ENCODE results near the gene FGF12.
"Not testable (repeated sequence)": the region's sequence is repeated elsewhere in the genome, so short reads cannot be mapped to it uniquely, and the experiment has no call there.

Gene FGF12

DNA sequence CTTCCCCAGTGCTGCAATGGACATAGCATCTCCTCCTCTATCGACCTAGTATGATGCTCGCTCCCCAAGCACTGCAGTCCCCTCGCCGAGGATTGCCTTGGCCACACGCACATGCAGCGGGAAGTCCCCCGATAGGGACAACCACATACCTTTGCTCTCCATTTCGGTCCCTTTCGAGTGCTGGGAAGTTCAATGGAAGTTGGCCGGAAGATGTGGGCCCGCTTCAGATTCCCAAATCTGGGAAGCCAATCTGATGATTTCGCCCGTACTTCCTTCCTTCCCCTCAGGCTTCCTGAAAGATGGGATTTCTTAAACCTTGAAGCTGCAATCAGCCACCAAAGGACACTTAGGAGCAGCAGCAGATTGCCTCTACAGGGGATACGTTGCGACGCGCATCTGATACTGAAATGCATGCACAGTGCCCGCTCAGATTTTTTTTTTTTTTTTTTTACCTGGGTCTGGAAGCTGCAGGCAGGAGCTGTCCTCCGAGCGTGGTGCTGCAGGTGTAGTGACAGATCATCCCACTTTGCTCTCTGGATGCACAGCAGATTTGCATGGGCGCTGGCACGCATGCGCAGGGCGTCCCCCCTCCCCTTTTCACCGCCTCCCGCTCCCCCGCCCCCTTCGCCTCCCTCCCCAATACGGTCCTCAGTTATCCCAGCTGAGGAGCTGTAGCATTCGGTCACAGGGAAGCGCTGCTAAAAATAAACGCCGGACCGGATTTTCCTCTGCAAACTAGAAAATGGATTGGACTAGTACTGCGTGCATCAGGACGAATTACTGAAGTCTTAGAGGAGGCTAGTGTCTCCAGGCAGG lies at the start of gene FGF12:
FGF12 (minus strand) TSS at position 510 of the 816 bp plus-strand sequence.
- DNase-seq (ENCODE audit: low spot score) = peak; percentile 22
- TF ChIP-seq, protein P1, sequence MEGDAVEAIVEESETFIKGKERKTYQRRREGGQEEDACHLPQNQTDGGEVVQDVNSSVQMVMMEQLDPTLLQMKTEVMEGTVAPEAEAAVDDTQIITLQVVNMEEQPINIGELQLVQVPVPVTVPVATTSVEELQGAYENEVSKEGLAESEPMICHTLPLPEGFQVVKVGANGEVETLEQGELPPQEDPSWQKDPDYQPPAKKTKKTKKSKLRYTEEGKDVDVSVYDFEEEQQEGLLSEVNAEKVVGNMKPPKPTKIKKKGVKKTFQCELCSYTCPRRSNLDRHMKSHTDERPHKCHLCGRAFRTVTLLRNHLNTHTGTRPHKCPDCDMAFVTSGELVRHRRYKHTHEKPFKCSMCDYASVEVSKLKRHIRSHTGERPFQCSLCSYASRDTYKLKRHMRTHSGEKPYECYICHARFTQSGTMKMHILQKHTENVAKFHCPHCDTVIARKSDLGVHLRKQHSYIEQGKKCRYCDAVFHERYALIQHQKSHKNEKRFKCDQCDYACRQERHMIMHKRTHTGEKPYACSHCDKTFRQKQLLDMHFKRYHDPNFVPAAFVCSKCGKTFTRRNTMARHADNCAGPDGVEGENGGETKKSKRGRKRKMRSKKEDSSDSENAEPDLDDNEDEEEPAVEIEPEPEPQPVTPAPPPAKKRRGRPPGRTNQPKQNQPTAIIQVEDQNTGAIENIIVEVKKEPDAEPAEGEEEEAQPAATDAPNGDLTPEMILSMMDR (IDR thresholded peaks at IDR 0.05; ENCODE audit: borderline replicate concordance, control extremely low read depth, extremely low read depth, insufficient read depth, missing control alignments) = no peak
- in situ Hi-C loops (cut with MboI; ENCODE audit: low sequenced_read_pairs, unreplicated experiment) = no loop called here

DNA sequence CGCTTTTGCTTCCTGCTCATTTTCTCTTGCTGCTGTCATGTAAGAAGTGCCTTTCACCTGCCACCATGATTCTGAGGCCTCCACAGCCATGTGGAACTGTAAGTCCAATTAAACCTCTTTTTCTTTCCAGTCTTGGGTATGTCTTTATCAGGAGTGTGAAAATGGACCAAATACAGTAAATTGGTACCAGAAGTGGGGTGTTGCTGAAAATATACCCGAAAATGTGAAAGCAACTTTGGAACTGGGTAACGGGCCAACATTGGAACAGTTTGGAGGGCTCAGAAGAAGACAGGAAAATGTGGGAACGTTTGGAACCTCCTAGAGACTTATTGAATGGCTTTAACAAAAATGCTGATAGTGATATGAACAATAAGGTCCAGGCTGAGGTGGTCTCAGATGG lies 47.0 kb upstream of the FGF12 start:
- DNase-seq (ENCODE audit: low spot score); in situ Hi-C loops (cut with MboI; ENCODE audit: low sequenced_read_pairs, unreplicated experiment): not testable (repeated sequence)

DNA sequence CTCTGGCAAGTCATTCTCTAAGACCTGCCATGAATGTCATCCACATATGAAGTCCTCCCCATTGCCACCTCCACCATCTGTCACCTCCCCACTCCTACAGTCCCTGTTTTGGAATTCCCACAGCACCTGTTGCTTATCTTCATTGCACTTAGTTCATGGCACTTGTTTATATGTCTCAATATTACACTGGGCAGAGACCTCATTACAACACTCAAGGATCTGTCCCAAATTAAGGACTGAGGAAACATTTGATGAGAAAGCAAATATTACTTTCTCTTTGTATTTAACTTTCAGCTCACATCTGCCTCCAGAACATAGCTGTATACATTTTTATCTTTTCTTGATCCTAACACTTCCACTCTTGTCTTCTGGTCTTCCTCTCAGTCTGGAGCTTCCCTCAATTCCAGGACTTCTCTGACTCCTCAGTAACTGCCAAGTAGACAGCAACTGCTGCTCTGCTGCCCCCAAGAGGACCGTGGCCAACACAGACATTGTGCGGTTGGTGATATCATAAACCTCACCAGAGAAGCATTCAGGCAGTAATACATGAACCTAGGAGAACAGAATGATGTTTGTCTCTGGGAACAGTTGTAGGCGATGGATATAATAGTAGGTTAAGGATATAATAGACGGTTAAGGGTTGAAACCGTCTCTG lies 45.0 kb upstream of the FGF12 start:
- TF ChIP-seq, protein P1 (IDR thresholded peaks at IDR 0.05; ENCODE audit: borderline replicate concordance, control extremely low read depth, extremely low read depth, insufficient read depth, missing control alignments) = no peak
- in situ Hi-C loops (cut with MboI; ENCODE audit: low sequenced_read_pairs, unreplicated experiment) = no loop called here
- peak; percentile 30 for DNase-seq (ENCODE audit: low spot score)

DNA sequence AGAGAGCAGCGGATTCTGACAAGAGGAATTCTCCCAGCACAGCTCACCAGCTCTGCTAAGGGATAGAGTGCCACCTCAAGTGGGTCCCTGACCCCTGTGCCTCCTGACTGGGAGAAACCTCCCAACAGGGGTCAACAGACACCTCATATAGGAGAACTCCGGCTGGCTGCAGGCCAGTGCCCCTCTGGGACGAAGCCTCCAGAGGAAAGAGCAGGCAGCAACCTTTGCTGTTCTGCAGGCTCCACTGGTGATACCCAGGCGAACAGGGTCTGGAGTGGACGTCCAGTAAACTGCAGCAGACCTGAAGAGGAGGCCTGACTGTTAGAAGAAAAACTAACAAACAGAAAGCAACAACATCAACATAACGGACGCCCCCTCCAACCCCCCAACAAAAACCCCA lies 31.3 kb upstream of the FGF12 start:
- in situ Hi-C loops (cut with MboI; ENCODE audit: low sequenced_read_pairs, unreplicated experiment) = no loop called here
- no peak for DNase-seq (ENCODE audit: low spot score)
- TF ChIP-seq, protein P1 (IDR thresholded peaks at IDR 0.05; ENCODE audit: borderline replicate concordance, control extremely low read depth, extremely low read depth, insufficient read depth, missing control alignments) = no peak

DNA sequence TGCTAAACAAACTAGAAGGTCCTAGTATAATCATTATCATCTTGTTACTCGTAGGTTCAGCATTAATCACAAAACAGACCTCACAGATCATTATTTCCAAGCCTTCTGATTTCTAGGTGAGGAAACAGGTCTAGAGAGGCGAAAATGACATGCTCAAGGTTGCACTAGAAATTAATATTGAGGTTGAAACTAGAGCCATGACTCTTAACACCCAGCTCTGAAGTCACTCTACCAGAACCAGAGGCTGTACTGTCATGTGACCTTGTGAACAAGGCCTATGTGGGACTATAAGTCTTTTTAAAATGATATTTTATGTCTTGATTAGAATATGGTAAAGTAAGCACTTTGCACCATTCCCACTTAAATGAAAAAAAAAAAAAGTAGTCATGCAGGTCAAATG lies 23.8 kb upstream of the FGF12 start:
- in situ Hi-C loops (cut with MboI; ENCODE audit: low sequenced_read_pairs, unreplicated experiment) = no loop called here
- TF ChIP-seq, protein P1 (IDR thresholded peaks at IDR 0.05; ENCODE audit: borderline replicate concordance, control extremely low read depth, extremely low read depth, insufficient read depth, missing control alignments) = no peak
- DNase-seq (ENCODE audit: low spot score) = no peak

DNA sequence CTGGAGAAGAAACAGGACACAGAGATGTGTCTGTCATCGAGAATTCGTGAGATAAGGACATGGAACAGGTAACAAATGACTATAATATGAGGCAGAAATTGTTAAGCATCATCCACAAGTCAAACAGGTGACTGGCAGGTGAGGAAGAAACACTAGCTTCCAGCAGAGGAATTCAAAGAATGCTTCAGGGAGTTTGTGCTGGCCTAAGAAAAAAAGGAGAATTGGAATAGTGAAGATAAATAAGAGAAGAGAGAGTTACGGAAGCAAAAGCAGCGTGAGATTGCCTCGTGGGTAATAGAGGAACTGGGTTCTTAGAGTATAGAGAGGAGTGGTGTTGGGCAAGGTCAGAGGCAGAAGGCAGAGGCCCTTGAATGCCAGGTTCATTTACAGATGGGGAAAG lies 22.9 kb upstream of the FGF12 start:
- TF ChIP-seq, protein P1 (IDR thresholded peaks at IDR 0.05; ENCODE audit: borderline replicate concordance, control extremely low read depth, extremely low read depth, insufficient read depth, missing control alignments) = no peak
- in situ Hi-C loops (cut with MboI; ENCODE audit: low sequenced_read_pairs, unreplicated experiment) = no loop called here
- DNase-seq (ENCODE audit: low spot score) = no peak

DNA sequence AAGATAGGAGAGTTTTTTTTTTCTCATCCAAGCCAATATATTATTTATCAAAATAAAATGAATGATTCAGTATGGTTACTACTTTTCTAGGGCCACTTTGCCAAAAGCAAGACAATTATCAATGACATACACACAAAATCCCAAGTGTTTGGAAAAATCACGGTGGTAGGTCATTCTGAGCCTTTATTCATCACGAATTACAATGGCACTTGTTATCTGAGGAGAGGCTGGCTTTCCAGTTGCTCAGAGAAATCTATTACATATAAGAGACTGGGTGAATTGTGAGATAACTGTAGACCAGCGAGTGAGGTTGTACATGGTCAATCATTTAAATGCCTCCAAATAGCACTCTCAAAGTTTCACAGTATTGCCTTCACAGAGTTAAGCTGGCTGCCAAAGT lies 20.4 kb upstream of the FGF12 start:
- TF ChIP-seq, protein P1 (IDR thresholded peaks at IDR 0.05; ENCODE audit: borderline replicate concordance, control extremely low read depth, extremely low read depth, insufficient read depth, missing control alignments) = no peak
- in situ Hi-C loops (cut with MboI; ENCODE audit: low sequenced_read_pairs, unreplicated experiment) = no loop called here
- DNase-seq (ENCODE audit: low spot score) = no peak
